ENCODE measurements around the gene GLI3.

DNA sequence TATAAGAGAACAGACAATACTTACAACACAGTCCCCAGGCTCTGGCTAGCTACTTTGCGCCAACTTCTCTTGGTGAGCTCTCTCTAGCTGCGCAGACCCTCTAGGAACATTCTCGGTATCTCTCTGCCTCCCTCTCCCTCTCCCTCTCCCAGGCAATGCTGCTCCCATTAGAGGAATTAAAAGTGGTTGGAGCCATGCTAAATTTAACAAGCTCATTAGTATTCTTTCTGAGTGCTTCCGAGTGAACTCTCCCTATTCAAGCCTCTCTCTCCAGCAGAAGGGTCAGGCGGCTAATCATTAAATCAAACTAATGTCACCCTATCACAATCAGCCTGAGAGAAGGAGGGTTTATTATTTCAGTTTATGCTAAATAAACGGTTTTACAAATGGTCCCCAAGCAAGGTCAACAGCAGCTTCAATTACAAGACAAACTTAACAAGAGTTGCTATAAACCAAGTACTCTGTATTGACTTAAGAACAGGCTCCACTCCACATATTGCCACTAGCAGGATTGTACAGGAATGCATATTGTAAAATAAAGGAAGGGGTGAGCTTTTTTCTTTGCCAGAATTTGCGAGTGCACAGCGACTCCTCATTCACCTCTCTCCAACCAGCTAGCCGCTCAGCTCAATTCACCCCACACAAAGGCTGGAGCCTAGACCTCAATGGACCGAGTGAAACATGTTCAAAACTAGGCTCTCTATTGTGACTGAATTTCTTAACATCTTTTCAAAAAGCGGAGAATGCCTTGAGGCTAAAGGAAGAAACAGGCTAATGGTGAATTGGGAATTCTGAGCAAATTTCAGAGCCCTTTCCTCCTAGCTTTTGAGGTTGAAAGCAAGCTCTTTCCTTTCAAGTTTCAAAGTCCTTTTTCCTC lies 84.4 kb downstream of the GLI3 start:
- no peak for TF ChIP-seq POLR2A (IDR thresholded peaks at IDR 0.05)
- TF ChIP-seq CTCF (IDR thresholded peaks at IDR 0.05): no peak
